Lower leg skin (tissue), 3 donors: ENCODE data around the gene POLR3A.

Source experiments
- POLR2A ChIP-seq, 2 donors: fragments of 450-650 bp; IDR thresholded peaks; one replicate each; pipeline ENCODE4 v1.6.1; 2016 to 2017; ENCODE audit warnings: antibody characterized with exemption in 2 of 2, mild to moderate bottlenecking in 1 of 2, moderate library complexity in 1 of 2
- TF ChIP-seq, protein P1 (sequence below), 3 donors: fragments of 450-650 bp; IDR thresholded peaks; one replicate each; pipeline ENCODE4 v1.5.1; 2016; ENCODE audit warnings: antibody characterized with exemption in 3 of 3, mild to moderate bottlenecking in 3 of 3, moderate library complexity in 2 of 3

DNA sequence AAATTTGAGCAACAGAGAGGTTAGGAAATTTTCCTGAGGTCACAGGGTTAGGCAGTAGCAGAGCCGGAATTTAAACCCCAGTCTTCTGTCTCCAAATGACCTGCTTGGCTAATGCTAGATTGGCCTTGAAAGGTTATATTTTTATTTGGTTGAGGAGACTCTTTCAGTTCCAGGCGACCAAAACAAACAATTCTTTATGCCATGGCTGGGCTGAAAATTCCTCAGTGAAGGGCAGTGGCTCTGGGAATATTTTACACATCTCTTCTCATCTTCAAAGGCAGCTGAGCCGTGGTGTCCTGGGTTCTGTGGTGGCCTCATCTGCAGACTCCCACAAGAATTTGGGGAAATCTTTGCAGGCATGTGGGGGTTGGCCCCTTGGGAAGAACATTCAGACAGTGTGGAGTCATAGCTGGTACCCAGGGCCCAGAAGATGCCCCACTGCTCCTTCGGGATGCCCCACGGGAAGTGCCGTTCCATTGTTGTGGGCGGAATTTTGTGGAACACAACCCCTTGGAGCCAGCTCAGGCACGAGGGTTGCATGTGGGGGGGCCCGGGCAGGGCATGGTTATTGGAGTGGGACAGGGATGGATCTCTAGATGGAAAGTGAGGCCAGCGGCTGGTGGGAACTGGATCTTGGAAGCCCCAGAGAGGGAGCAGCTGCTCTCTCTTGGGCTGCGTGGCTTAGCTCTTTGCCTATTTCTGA is 37.6 kb upstream of the POLR3A start:
- TF ChIP-seq, protein P1, sequence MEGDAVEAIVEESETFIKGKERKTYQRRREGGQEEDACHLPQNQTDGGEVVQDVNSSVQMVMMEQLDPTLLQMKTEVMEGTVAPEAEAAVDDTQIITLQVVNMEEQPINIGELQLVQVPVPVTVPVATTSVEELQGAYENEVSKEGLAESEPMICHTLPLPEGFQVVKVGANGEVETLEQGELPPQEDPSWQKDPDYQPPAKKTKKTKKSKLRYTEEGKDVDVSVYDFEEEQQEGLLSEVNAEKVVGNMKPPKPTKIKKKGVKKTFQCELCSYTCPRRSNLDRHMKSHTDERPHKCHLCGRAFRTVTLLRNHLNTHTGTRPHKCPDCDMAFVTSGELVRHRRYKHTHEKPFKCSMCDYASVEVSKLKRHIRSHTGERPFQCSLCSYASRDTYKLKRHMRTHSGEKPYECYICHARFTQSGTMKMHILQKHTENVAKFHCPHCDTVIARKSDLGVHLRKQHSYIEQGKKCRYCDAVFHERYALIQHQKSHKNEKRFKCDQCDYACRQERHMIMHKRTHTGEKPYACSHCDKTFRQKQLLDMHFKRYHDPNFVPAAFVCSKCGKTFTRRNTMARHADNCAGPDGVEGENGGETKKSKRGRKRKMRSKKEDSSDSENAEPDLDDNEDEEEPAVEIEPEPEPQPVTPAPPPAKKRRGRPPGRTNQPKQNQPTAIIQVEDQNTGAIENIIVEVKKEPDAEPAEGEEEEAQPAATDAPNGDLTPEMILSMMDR (IDR thresholded peaks at IDR 0.05): no peak
- no peak for TF ChIP-seq POLR2A (IDR thresholded peaks at IDR 0.05)
